ENCODE results near the gene MTHFS.

MTHFS gene

DNA sequence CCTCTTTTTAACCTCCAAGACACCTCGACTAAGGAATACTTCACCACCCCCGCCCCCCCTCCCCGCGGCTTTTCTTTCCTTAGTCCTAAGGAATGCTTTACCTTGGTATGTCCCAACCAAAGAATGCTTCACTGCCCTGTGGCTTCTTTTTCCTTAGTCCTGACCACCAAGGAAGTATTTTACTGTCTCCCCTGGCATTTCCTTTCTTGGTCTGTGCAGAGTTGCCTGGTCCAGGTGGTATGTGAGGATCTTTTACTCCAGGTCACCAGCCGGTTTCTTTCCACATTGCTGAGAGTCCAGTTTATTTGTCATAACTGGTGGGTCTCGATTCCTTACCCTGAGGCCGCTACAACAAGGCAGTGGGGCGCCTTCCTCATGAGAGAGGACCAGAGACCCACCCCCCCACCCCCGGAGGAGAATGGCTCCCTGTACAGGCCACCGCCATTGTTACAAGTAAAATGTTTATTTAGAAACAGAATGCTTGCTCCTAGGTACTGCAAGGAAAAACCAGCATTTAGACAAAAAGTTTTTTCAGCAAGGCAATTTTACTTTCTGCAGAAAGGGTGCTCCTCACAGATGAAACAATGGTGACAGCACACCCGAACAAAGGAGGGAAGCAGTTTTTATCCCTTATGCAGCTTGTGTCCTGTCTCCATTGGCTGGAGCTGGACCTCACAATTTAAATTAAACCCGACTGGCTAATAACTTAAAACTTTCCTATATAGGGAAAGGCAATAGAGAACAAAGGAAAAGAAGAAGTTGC, 23.1 kb upstream of the MTHFS start:
- TF ChIP-seq, protein P1, sequence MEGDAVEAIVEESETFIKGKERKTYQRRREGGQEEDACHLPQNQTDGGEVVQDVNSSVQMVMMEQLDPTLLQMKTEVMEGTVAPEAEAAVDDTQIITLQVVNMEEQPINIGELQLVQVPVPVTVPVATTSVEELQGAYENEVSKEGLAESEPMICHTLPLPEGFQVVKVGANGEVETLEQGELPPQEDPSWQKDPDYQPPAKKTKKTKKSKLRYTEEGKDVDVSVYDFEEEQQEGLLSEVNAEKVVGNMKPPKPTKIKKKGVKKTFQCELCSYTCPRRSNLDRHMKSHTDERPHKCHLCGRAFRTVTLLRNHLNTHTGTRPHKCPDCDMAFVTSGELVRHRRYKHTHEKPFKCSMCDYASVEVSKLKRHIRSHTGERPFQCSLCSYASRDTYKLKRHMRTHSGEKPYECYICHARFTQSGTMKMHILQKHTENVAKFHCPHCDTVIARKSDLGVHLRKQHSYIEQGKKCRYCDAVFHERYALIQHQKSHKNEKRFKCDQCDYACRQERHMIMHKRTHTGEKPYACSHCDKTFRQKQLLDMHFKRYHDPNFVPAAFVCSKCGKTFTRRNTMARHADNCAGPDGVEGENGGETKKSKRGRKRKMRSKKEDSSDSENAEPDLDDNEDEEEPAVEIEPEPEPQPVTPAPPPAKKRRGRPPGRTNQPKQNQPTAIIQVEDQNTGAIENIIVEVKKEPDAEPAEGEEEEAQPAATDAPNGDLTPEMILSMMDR (IDR thresholded peaks at IDR 0.05): no peak

DNA sequence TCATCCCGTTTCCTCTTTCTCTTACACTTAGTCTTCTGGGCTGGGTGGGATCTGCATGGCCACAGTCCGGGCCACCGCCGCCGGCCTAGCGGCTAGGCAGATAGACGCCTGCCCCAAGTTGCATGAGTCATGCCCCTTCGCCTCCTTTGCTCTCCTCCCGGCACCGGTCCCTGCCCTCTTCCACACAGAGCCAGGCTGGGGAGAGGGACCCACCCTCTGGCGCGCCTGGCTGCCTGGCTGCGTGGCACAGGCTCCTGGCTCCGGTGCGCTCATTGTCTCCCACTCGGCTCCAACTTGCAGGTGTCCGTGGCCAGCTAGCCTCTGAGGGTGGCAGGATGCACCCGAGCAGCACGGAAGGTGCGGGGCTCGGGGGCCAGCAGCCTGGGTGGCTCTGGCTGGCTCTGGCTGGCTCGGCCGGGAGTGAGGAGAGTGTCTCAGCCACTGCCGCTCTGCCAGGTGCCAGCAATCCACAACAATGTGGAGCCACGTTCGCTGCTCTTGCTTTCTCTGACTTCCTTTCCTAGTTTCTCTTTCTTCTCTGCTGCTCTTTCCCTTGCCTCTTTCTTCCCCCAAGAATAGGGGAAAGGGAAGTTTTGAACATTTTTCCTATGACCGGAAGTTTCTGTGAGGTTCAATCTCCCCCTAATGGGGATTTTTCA, 22.4 kb upstream of the MTHFS start:
- TF ChIP-seq, protein P1 (IDR thresholded peaks at IDR 0.05): no peak

DNA sequence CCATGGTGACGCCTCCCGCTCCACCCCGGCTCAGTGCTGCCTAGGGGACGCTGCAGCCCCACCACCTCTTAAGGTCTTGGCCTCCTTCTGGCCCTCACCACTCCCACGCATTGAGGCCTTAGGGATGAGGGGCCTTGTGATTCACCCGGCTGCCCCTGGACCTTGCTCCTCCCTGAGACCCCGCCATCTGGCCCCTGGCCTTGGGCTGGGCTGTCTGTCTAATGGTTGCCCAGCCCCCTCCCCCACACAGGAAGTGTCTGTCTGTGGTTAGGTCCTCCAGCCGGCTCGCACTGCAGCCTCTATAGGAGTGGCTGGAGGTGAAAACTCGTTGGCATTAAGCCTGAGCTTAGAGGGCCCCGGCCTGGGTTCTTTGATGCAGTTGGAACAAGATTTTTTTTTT, 21.5 kb upstream of the MTHFS start:
- TF ChIP-seq, protein P1 (IDR thresholded peaks at IDR 0.05): no peak

DNA sequence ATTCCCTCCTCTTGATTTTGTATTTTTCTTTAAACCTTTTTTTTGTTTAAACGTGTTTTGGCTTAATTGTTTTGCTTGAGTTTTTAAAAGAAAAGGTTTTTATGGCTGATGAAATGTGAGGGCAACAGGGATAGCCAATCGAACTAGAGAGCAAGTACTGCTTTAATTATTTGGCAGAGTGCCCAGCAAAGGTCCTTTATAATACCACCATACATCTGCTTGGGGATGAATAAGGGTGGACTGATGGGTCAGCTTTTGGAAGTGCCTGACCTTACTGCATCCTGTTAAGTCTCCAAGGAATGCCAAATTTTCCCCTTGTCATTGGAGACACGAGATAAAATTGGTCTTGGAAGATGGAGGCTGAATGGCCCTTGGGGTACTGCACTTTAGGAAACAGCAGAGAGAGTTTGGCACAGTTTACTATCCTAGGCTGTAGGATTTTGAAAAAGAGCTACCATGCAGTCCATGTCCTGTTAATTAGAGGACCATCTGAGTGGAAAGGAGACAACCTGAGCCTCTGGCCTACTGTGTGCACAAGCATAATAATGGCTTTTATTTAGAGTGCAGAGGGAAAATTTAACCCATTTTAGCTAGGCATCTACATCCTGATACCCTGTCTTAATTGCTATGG, 19.8 kb upstream of the MTHFS start:
- TF ChIP-seq, protein P1 (IDR thresholded peaks at IDR 0.05): no peak

DNA sequence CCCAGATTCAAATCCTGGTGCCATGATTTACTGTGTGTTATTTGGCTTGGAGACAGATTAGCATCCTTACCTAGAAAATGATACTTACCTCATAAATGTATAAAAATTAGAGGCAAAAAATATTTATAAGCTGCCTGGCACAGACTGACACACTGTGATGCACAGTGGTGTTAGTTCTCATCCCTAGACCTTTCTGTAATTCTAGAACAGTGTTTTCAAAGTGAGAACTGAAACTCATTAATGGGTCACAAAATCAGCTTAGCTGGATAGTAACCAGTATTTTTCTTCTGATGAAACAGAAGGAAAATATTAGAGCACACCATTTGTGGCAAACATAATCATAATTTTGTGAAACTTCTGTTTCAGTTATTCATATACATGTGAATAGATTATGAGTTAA, 17.9 kb upstream of the MTHFS start:
- TF ChIP-seq, protein P1 (IDR thresholded peaks at IDR 0.05): no peak

DNA sequence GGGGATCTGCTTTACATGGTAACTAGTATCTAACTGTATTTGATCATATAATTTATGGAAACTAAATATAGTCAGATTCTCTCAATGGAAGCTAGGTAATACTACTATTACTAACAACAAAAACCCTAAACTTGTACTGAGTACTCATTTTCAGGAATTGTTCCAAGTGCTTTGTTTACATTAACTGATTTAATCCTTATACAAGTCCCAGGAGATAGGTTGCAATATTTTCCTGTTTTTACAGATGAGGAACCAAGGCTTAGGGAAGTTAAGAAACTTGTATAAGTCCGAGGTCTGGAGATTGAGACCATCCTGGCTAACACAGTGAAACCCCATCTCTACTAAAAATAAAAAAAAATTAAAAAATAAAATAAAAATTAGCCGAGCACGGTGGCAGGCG, 7.5 kb upstream of the MTHFS start:
- TF ChIP-seq, protein P1 (IDR thresholded peaks at IDR 0.05): no peak

DNA sequence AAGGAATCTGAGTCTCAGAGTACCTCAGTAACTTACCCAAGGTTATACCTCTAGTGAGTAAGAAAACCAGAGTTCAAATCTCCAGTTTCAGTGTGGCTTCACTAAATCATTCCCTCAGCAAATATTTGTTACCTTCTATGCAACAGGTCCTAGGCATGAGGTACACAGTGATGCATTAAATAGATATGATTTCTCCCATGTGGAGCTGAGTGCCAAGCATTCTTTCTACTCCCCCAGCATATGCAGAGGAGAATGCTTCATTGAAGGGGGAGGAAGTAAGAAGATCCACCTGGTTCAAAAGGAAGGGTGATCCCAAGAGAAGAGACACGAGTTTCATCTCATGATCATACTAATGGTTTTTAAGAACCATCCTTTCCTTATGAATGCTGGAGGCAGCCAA, 6.8 kb upstream of the MTHFS start:
- TF ChIP-seq, protein P1 (IDR thresholded peaks at IDR 0.05): no peak

All from LNCAP (cell line).